ENCODE measurements around the gene CDC42EP4.

Gene CDC42EP4

GRCh38 chr17:73279704-73280103 is 32.1 kb downstream of the CDC42EP4 start:
- Histone ChIP-seq H3K36me3 (ENCODE audit: control insufficient read depth, insufficient read depth, low read length) (no peaks in the 10 kb centered on the region), H3K4me1 (ENCODE audit: control insufficient read depth, insufficient read depth, low read length) (peaks cover 5% of the 10 kb centered on the region), H3K27me3 (ENCODE audit: control insufficient read depth, insufficient read depth, low read length) (no peaks in the 10 kb centered on the region), H3K9ac (ENCODE audit: low read depth, low read length) (no peak overlapping the region), H3K9me3 (ENCODE audit: control insufficient read depth, insufficient read depth, low read length) (no peaks in the 10 kb centered on the region), H3K4me3 (ENCODE audit: low read depth, low read length) (no peak overlapping the region)

- Histone ChIP-seq H3K9ac (ENCODE audit: low read depth, low read length) (no peak overlapping the region), H3K4me3 (ENCODE audit: low read depth, low read length) (no peak overlapping the region), H3K27me3 (ENCODE audit: control insufficient read depth, insufficient read depth, low read length) (no peaks in the 10 kb centered on the region), H3K36me3 (ENCODE audit: control insufficient read depth, insufficient read depth, low read length) (no peaks in the 10 kb centered on the region), H3K9me3 (ENCODE audit: control insufficient read depth, insufficient read depth, low read length) (no peaks in the 10 kb centered on the region), H3K4me1 (ENCODE audit: control insufficient read depth, insufficient read depth, low read length) (peaks cover 3% of the 10 kb centered on the region)
Observed at GRCh38 chr17:73278465-73279453, 33.0 kb downstream of the CDC42EP4 start.

- Histone ChIP-seq H3K27me3 (ENCODE audit: control insufficient read depth, insufficient read depth, low read length) (no peaks in the 10 kb centered on the region), H3K9me3 (ENCODE audit: control insufficient read depth, insufficient read depth, low read length) (no peaks in the 10 kb centered on the region), H3K4me1 (ENCODE audit: control insufficient read depth, insufficient read depth, low read length) (no peaks in the 10 kb centered on the region), H3K36me3 (ENCODE audit: control insufficient read depth, insufficient read depth, low read length) (no peaks in the 10 kb centered on the region), H3K9ac (ENCODE audit: low read depth, low read length) (no peak overlapping the region), H3K4me3 (ENCODE audit: low read depth, low read length) (no peak overlapping the region)
Observed at GRCh38 chr17:73278049-73278464, 33.7 kb downstream of the CDC42EP4 start.

GRCh38 chr17:73274490-73274889 is 37.3 kb downstream of the CDC42EP4 start:
- Histone ChIP-seq H3K9me3 (ENCODE audit: control insufficient read depth, insufficient read depth, low read length) (no peaks in the 10 kb centered on the region), H3K36me3 (ENCODE audit: control insufficient read depth, insufficient read depth, low read length) (no peaks in the 10 kb centered on the region), H3K4me3 (ENCODE audit: low read depth, low read length) (no peak overlapping the region), H3K4me1 (ENCODE audit: control insufficient read depth, insufficient read depth, low read length) (no peaks in the 10 kb centered on the region), H3K9ac (ENCODE audit: low read depth, low read length) (no peak overlapping the region), H3K27me3 (ENCODE audit: control insufficient read depth, insufficient read depth, low read length) (no peaks in the 10 kb centered on the region)

- H3K4me3 ChIP-seq (ENCODE audit: low read depth, low read length): no peak overlapping the region
- H3K27me3 ChIP-seq (ENCODE audit: control insufficient read depth, insufficient read depth, low read length): no peaks in the 10 kb centered on the region
- no peaks in the 10 kb centered on the region for H3K4me1 ChIP-seq (ENCODE audit: control insufficient read depth, insufficient read depth, low read length)
- H3K9me3 ChIP-seq (ENCODE audit: control insufficient read depth, insufficient read depth, low read length): no peaks in the 10 kb centered on the region
- no peaks in the 10 kb centered on the region for H3K36me3 ChIP-seq (ENCODE audit: control insufficient read depth, insufficient read depth, low read length)
- H3K9ac ChIP-seq (ENCODE audit: low read depth, low read length): no peak overlapping the region
Observed at GRCh38 chr17:73272906-73273218, 38.9 kb downstream of the CDC42EP4 start.

GRCh38 chr17:73271072-73271471 is 40.7 kb downstream of the CDC42EP4 start:
- Histone ChIP-seq H3K36me3 (ENCODE audit: control insufficient read depth, insufficient read depth, low read length) (no peaks in the 10 kb centered on the region), H3K4me1 (ENCODE audit: control insufficient read depth, insufficient read depth, low read length) (no peaks in the 10 kb centered on the region), H3K9me3 (ENCODE audit: control insufficient read depth, insufficient read depth, low read length) (no peaks in the 10 kb centered on the region), H3K9ac (ENCODE audit: low read depth, low read length) (no peak overlapping the region), H3K27me3 (ENCODE audit: control insufficient read depth, insufficient read depth, low read length) (no peaks in the 10 kb centered on the region), H3K4me3 (ENCODE audit: low read depth, low read length) (no peak overlapping the region)

- H3K4me3 ChIP-seq (ENCODE audit: low read depth, low read length): no peak overlapping the region
- H3K9me3 ChIP-seq (ENCODE audit: control insufficient read depth, insufficient read depth, low read length): no peaks in the 10 kb centered on the region
- H3K4me1 ChIP-seq (ENCODE audit: control insufficient read depth, insufficient read depth, low read length): no peaks in the 10 kb centered on the region
- H3K27me3 ChIP-seq (ENCODE audit: control insufficient read depth, insufficient read depth, low read length): no peaks in the 10 kb centered on the region
- no peaks in the 10 kb centered on the region for H3K36me3 ChIP-seq (ENCODE audit: control insufficient read depth, insufficient read depth, low read length)
- no peak overlapping the region for H3K9ac ChIP-seq (ENCODE audit: low read depth, low read length)
Observed at GRCh38 chr17:73269791-73270190, 42.0 kb downstream of the CDC42EP4 start.

- Histone ChIP-seq H3K9me3 (ENCODE audit: control insufficient read depth, insufficient read depth, low read length) (no peaks in the 10 kb centered on the region), H3K36me3 (ENCODE audit: control insufficient read depth, insufficient read depth, low read length) (no peaks in the 10 kb centered on the region), H3K9ac (ENCODE audit: low read depth, low read length) (no peak overlapping the region), H3K27me3 (ENCODE audit: control insufficient read depth, insufficient read depth, low read length) (peaks cover 1% of the 10 kb centered on the region), H3K4me1 (ENCODE audit: control insufficient read depth, insufficient read depth, low read length) (no peaks in the 10 kb centered on the region), H3K4me3 (ENCODE audit: low read depth, low read length) (no peak overlapping the region)
Observed at GRCh38 chr17:73269329-73269615, 42.5 kb downstream of the CDC42EP4 start.

- Histone ChIP-seq H3K27me3 (ENCODE audit: control insufficient read depth, insufficient read depth, low read length) (peaks cover 5% of the 10 kb centered on the region), H3K4me3 (ENCODE audit: low read depth, low read length) (no peak overlapping the region), H3K36me3 (ENCODE audit: control insufficient read depth, insufficient read depth, low read length) (no peaks in the 10 kb centered on the region), H3K4me1 (ENCODE audit: control insufficient read depth, insufficient read depth, low read length) (no peaks in the 10 kb centered on the region), H3K9me3 (ENCODE audit: control insufficient read depth, insufficient read depth, low read length) (no peaks in the 10 kb centered on the region), H3K9ac (ENCODE audit: low read depth, low read length) (no peak overlapping the region)
Observed at GRCh38 chr17:73268582-73269328, 43.0 kb downstream of the CDC42EP4 start.

GRCh38 chr17:73267648-73268537 is 43.9 kb downstream of the CDC42EP4 start:
- Histone ChIP-seq H3K4me1 (ENCODE audit: control insufficient read depth, insufficient read depth, low read length) (peaks cover 5% of the 10 kb centered on the region), H3K36me3 (ENCODE audit: control insufficient read depth, insufficient read depth, low read length) (no peaks in the 10 kb centered on the region), H3K9me3 (ENCODE audit: control insufficient read depth, insufficient read depth, low read length) (no peaks in the 10 kb centered on the region), H3K27me3 (ENCODE audit: control insufficient read depth, insufficient read depth, low read length) (peaks cover 8% of the 10 kb centered on the region), H3K9ac (ENCODE audit: low read depth, low read length) (no peak overlapping the region), H3K4me3 (ENCODE audit: low read depth, low read length) (no peak overlapping the region)

GRCh38 chr17:73266796-73267195 is 45.0 kb downstream of the CDC42EP4 start:
- Histone ChIP-seq H3K4me3 (ENCODE audit: low read depth, low read length) (no peak overlapping the region), H3K27me3 (ENCODE audit: control insufficient read depth, insufficient read depth, low read length) (peaks cover 8% of the 10 kb centered on the region), H3K4me1 (ENCODE audit: control insufficient read depth, insufficient read depth, low read length) (peaks cover 10% of the 10 kb centered on the region), H3K9me3 (ENCODE audit: control insufficient read depth, insufficient read depth, low read length) (no peaks in the 10 kb centered on the region), H3K36me3 (ENCODE audit: control insufficient read depth, insufficient read depth, low read length) (no peaks in the 10 kb centered on the region), H3K9ac (ENCODE audit: low read depth, low read length) (no peak overlapping the region)
